Dermis blood vessel endothelial cell (primary cell): ENCODE results near the gene SSPN. TPM values are rescaled to one million over a fixed set of nuclear protein-coding genes. Genes with fewer than 3 reads are reported as not detected.

ENCODE experiments used
- DNase-seq: peaks from one replicate; pipeline ENCODE4 v3.0.0; 2010
- total RNA-seq: library from RNA; depleted of rRNA; stranded (reverse); fragments of >200 nt; gene quantifications from 2 replicates; pipeline ENCODE4 v1.2.3, GENCODE V29; 2014

The SSPN gene
- total RNA-seq, 1 donor from 2014 or later: 0.34 TPM

- DNase-seq: no peak
These were observed 92.5 kb downstream of the SSPN start for GRCh38 chr12:26287671-26288381.

- DNase-seq: no peak
These were observed 95.2 kb downstream of the SSPN start for GRCh38 chr12:26290565-26290964.

GRCh38 chr12:26292596-26292995 is 97.2 kb downstream of the SSPN start:
- DNase-seq: no peak

GRCh38 chr12:26293612-26294011 is 98.2 kb downstream of the SSPN start:
- DNase-seq: no peak

GRCh38 chr12:26295001-26295400 is 99.6 kb downstream of the SSPN start:
- DNase-seq: no peak

GRCh38 chr12:26297396-26298070 is 102.2 kb downstream of the SSPN start:
- DNase-seq: no peak

- peak; percentile 79 for DNase-seq
These were observed 103.6 kb downstream of the SSPN start for GRCh38 chr12:26298785-26299621.

GRCh38 chr12:26299751-26300150 is 104.4 kb downstream of the SSPN start:
- DNase-seq: no peak

Other genes starting within 250 kb of the SSPN start
- 84.7 and 98.0 TPM in 2 replicates for gene RASSF8, start 236.9 kb upstream of the SSPN start, total RNA-seq
- gene BHLHE41, start 70.5 kb upstream of the SSPN start, total RNA-seq: 0.14 and 0.85 TPM in 2 replicates